Mesenchymal stem cell (in vitro differentiated cells and primary cell): Measurements from ENCODE around the gene C16orf54.
"Not testable (repeated sequence)": the region's sequence is repeated elsewhere in the genome, so short reads cannot be mapped to it uniquely, and the experiment has no call there.

Source experiments
- DNase-seq: peaks from one replicate; pipeline ENCODE4 v3.0.0-alpha.2; 2013
- H2AFZ ChIP-seq: one replicate; pipeline ENCODE4 v1.6.1; 2013; ENCODE audit warnings: low read depth, mild to moderate bottlenecking, control low read depth, inconsistent platforms, low read length, moderate library complexity
- H2AK5ac ChIP-seq: 2 replicates; pipeline ENCODE4 v1.6.1; 2013; ENCODE audit warnings: low read length, moderate library complexity, mild to moderate bottlenecking, inconsistent platforms; ENCODE audit not compliant: severe bottlenecking
- H2BK120ac ChIP-seq: one replicate; pipeline ENCODE4 v1.6.1; 2013; ENCODE audit warnings: low read depth, mild to moderate bottlenecking, inconsistent platforms, low read length, moderate library complexity
- H2BK12ac ChIP-seq, 2 experiments: one replicate each; pipeline ENCODE4 v1.6.1; 2013; ENCODE audit warnings: inconsistent platforms in 2 of 2, low read length in 2 of 2, mild to moderate bottlenecking in 2 of 2, moderate library complexity in 2 of 2, control low read depth in 1 of 2
- H2BK15ac ChIP-seq: one replicate; pipeline ENCODE4 v1.6.1; 2013; ENCODE audit warnings: mild to moderate bottlenecking, low read depth, inconsistent platforms; ENCODE audit not compliant: poor library complexity, severe bottlenecking
- H2BK5ac ChIP-seq: 2 replicates; pipeline ENCODE4 v1.6.1; 2013; ENCODE audit warnings: low read depth, mild to moderate bottlenecking, low read length, control low read depth, inconsistent platforms; ENCODE audit not compliant: poor library complexity, severe bottlenecking
- H3K14ac ChIP-seq, 2 experiments: one replicate each; pipeline ENCODE4 v1.6.1; 2013; ENCODE audit warnings: inconsistent platforms in 2 of 2, low read length in 2 of 2, control low read depth in 1 of 2, mild to moderate bottlenecking in 1 of 2, moderate library complexity in 1 of 2
- H3K18ac ChIP-seq, 2 experiments: one replicate each; pipeline ENCODE4 v1.6.1; 2013; ENCODE audit warnings: inconsistent platforms in 2 of 2, low read length in 2 of 2, control low read depth in 1 of 2, low read depth in 1 of 2, mild to moderate bottlenecking in 1 of 2
- H3K23ac ChIP-seq, 2 experiments: one replicate each; pipeline ENCODE4 v1.6.1; 2013; ENCODE audit warnings: inconsistent platforms in 2 of 2, low read length in 2 of 2, mild to moderate bottlenecking in 2 of 2, moderate library complexity in 2 of 2, control low read depth in 1 of 2
- H3K27ac ChIP-seq: 2 replicates; pipeline ENCODE4 v1.5.1; 2013; ENCODE audit warnings: mild to moderate bottlenecking, moderate library complexity, low read length, control low read depth, inconsistent platforms; ENCODE audit not compliant: poor library complexity, severe bottlenecking
- H3K27me3 ChIP-seq, 2 experiments: 2 replicates each; pipeline versions ENCODE4 v1.6.1 to v1.7.0; 2013; ENCODE audit warnings: low read length in 2 of 2, mild to moderate bottlenecking in 2 of 2, moderate library complexity in 2 of 2, control low read depth in 1 of 2, inconsistent platforms in 1 of 2; ENCODE audit not compliant: control insufficient read depth in 1 of 2, insufficient read depth in 1 of 2
- H3K36me3 ChIP-seq, 2 experiments: 2 replicates each; pipeline versions ENCODE4 v1.6.1 to v1.7.0; 2013; ENCODE audit warnings: low read length in 2 of 2, control low read depth in 1 of 2, inconsistent platforms in 1 of 2, low read depth in 1 of 2, mild to moderate bottlenecking in 1 of 2; ENCODE audit not compliant: insufficient read depth in 2 of 2, control insufficient read depth in 1 of 2
- H3K4ac ChIP-seq, 2 experiments: one replicate each; pipeline ENCODE4 v1.6.1; 2013; ENCODE audit warnings: inconsistent platforms in 2 of 2, low read length in 2 of 2, mild to moderate bottlenecking in 2 of 2, moderate library complexity in 2 of 2, control low read depth in 1 of 2, low read depth in 1 of 2
- H3K4me1 ChIP-seq: 2 replicates; pipeline ENCODE4 v1.6.1; 2013; ENCODE audit warnings: low read depth, low read length, control low read depth; ENCODE audit not compliant: control insufficient read depth, insufficient read depth
- H3K4me2 ChIP-seq: 2 replicates; pipeline ENCODE4 v1.6.1; 2013; ENCODE audit warnings: low read length, mild to moderate bottlenecking, inconsistent platforms; ENCODE audit not compliant: poor library complexity, severe bottlenecking
- H3K4me3 ChIP-seq, 2 experiments: 2 replicates each; pipeline versions ENCODE4 v1.5.1 to v1.7.0; 2013; ENCODE audit warnings: low read length in 2 of 2, mild to moderate bottlenecking in 2 of 2, control low read depth in 1 of 2, low read depth in 1 of 2; ENCODE audit not compliant: insufficient read depth in 1 of 2
- H3K79me1 ChIP-seq: replicated peaks from 2 replicates; pipeline ENCODE4 v1.6.1; 2013; ENCODE audit warnings: mild to moderate bottlenecking, control low read depth, low read length, inconsistent platforms; ENCODE audit not compliant: poor library complexity, severe bottlenecking
- H3K9ac ChIP-seq: 2 replicates; pipeline ENCODE4 v1.7.0; 2013; ENCODE audit warnings: mild to moderate bottlenecking, low read length, moderate library complexity
- H3K9me3 ChIP-seq: 2 replicates; pipeline ENCODE4 v1.7.0; 2013; ENCODE audit warnings: mild to moderate bottlenecking, low read length; ENCODE audit not compliant: control insufficient read depth
- H4K8ac ChIP-seq: one replicate; pipeline ENCODE4 v1.6.1; 2013; ENCODE audit warnings: inconsistent platforms, mild to moderate bottlenecking, low read length, moderate library complexity
- H4K91ac ChIP-seq: one replicate; pipeline ENCODE4 v1.6.1; 2013; ENCODE audit warnings: mild to moderate bottlenecking, low read length, inconsistent platforms
- WGBS: methylation state at CpG from one replicate; pipeline ENCODE4 v1.1.7; 2013; ENCODE audit warnings: mixed read lengths; 5-methylcytosine and 5-hydroxymethylcytosine counted together

C16orf54 gene

GRCh38 chr16:29710227-29711219 is 35.3 kb downstream of the C16orf54 start:
- Histone ChIP-seq H3K4me3 (no peak overlapping the region), H2AFZ (no peak overlapping the region), H3K36me3 (no peaks in the 10 kb centered on the region), H3K23ac (no peak overlapping the region), H2BK5ac (no peak overlapping the region), H2BK12ac (no peak overlapping the region), H3K79me1 (no peaks in the 10 kb centered on the region), H3K27ac (peak overlapping the region; percentile 41), H3K9me3 (no peaks in the 10 kb centered on the region), H3K18ac (no peak overlapping the region), H3K9ac (peak overlapping the region; percentile 5), H3K4me1 (peaks cover 5% of the 10 kb centered on the region), H2BK15ac (no peak overlapping the region), H2BK120ac (no peak overlapping the region), H2AK5ac (peak overlapping the region; percentile 3), H4K8ac (no peak overlapping the region), H3K27me3 (peaks cover 0 to 14% of the 10 kb centered on the region in 2 experiments), H3K4ac (no peak overlapping the region), H3K4me2 (no peak overlapping the region), H3K14ac (no peak overlapping the region), H4K91ac (no peak overlapping the region)
- peak; percentile 82 for DNase-seq
- 33% methylated on average over 16 of the region's 17 CpGs for WGBS

- not testable (repeated sequence) for H3K9ac ChIP-seq, H3K14ac ChIP-seq, H3K4me2 ChIP-seq, H2BK12ac ChIP-seq, H2BK15ac ChIP-seq, H3K9me3 ChIP-seq, H3K27ac ChIP-seq, H3K4me3 ChIP-seq, H3K79me1 ChIP-seq, H3K4ac ChIP-seq, DNase-seq, H3K18ac ChIP-seq, H2BK120ac ChIP-seq, H3K27me3 ChIP-seq, H2AK5ac ChIP-seq, H2BK5ac ChIP-seq, H3K23ac ChIP-seq, H3K36me3 ChIP-seq, H4K8ac ChIP-seq, H3K4me1 ChIP-seq, H2AFZ ChIP-seq, H4K91ac ChIP-seq
- 20% methylated on average over 6 of the region's 6 CpGs for WGBS
These were observed 36.1 kb downstream of the C16orf54 start for GRCh38 chr16:29709657-29710056.

- DNase-seq: no peak
- no peaks in the 10 kb centered on the region for H3K9me3 ChIP-seq
- H2AFZ ChIP-seq: no peak overlapping the region
- H2BK120ac ChIP-seq: no peak overlapping the region
- H3K79me1 ChIP-seq: no peaks in the 10 kb centered on the region
- H3K9ac ChIP-seq: no peak overlapping the region
- H4K91ac ChIP-seq: no peak overlapping the region
- peaks cover 0 to 8% of the 10 kb centered on the region in 2 experiments for H3K27me3 ChIP-seq
- no peak overlapping the region for H3K23ac ChIP-seq
- H3K14ac ChIP-seq: no peak overlapping the region
- H2AK5ac ChIP-seq: peak overlapping the region; percentile 87
- H2BK5ac ChIP-seq: no peak overlapping the region
- no peak overlapping the region for H3K27ac ChIP-seq
- WGBS: 35% methylated on average over 15 of the region's 16 CpGs
- H3K4me2 ChIP-seq: no peak overlapping the region
- no peak overlapping the region for H4K8ac ChIP-seq
- H2BK12ac ChIP-seq: no peak overlapping the region
- no peak overlapping the region for H3K18ac ChIP-seq
- H3K36me3 ChIP-seq: no peaks in the 10 kb centered on the region
- peaks cover 8% of the 10 kb centered on the region for H3K4me1 ChIP-seq
- H2BK15ac ChIP-seq: no peak overlapping the region
- H3K4ac ChIP-seq: no peak overlapping the region
- no peak overlapping the region for H3K4me3 ChIP-seq
These were observed 36.7 kb downstream of the C16orf54 start for GRCh38 chr16:29708917-29709600.

GRCh38 chr16:29707160-29707559 is 38.6 kb downstream of the C16orf54 start:
- H3K27me3 ChIP-seq, H3K79me1 ChIP-seq, H2BK120ac ChIP-seq, H2AFZ ChIP-seq, H3K18ac ChIP-seq, H3K4ac ChIP-seq, H3K9ac ChIP-seq, H3K27ac ChIP-seq, H3K4me3 ChIP-seq, H3K4me1 ChIP-seq, H3K9me3 ChIP-seq, H3K36me3 ChIP-seq, H2BK12ac ChIP-seq, H2AK5ac ChIP-seq, H2BK15ac ChIP-seq, H4K8ac ChIP-seq, H3K4me2 ChIP-seq, DNase-seq, H4K91ac ChIP-seq, H3K23ac ChIP-seq, H2BK5ac ChIP-seq, H3K14ac ChIP-seq: not testable (repeated sequence)
- WGBS: no CpG with 5 or more reads among the region's 1 CpG
